Pancreas (tissue), 10 donors: ENCODE measurements around the gene KIF20A. TPM values are rescaled to one million over a fixed set of nuclear protein-coding genes. Genes with fewer than 3 reads are reported as not detected.
A peak's percentile ranks its signal among the peaks of the same experiment; 100 is the strongest.
"Not testable (repeated sequence)": the region's sequence is repeated elsewhere in the genome, so short reads cannot be mapped to it uniquely, and the experiment has no call there.

ENCODE experiments used
- ATAC-seq, 4 donors: fragments of 200-7000 bp; cut with Tn5 transposase; one replicate each; pipeline versions ENCODE4 v1.8.0 to v1.9.1; 2020; ENCODE audit warnings: mild to moderate bottlenecking in 4 of 4, moderate library complexity in 4 of 4
- DNase-seq, 6 donors: peaks; one replicate each; pipeline ENCODE4 v3.0.0-alpha.2; 2020
- FAIRE-seq: peaks from 2 replicates; lab custom pipeline; 2012; peaks lifted over from hg19 to GRCh38; lab: Jason Lieb, UNC
- H3K27ac ChIP-seq, 4 donors: fragments of 200-600 bp; sonication (generic); 1 replicate in 3 of 4; 2 replicates in 1 of 4; pipeline versions ENCODE4 v1.5.0 to v1.8.0; 2020
- H3K27me3 ChIP-seq, 4 donors: fragments of 200-600 bp; one replicate each; pipeline ENCODE4 v1.8.0; 2021
- H3K36me3 ChIP-seq, 3 donors: fragments of 200-600 bp; sonication (generic) in 1 of 3; one replicate each; pipeline versions ENCODE4 v1.5.0 to v1.8.0; 2020 to 2021
- H3K4me1 ChIP-seq, 3 donors: fragments of 200-600 bp; one replicate each; pipeline ENCODE4 v1.8.0; 2021
- H3K4me3 ChIP-seq, 4 donors: fragments of 200-600 bp; sonication (generic) in 2 of 4; one replicate each; pipeline versions ENCODE4 v1.5.0 to v1.8.0; 2020 to 2021
- H3K9me3 ChIP-seq, 4 donors: fragments of 200-600 bp; one replicate each; pipeline ENCODE4 v1.8.0; 2021
- WGBS, 2 donors: extraction: QIAGEN DNeasy Blood & Tissue Kit; methylation state at CpG; one replicate each; pipeline ENCODE4 v1.1.7; 2013; 5-methylcytosine and 5-hydroxymethylcytosine counted together
- intact Hi-C, 3 donors: fragments of 100-400 bp; cut with DNase I; formaldehyde crosslinking; loops; one replicate each; pipeline versions ENCODE4 v1.11.1 to v1.14.2; 2022
- polyA plus RNA-seq, 2 donors: library from polyadenylated mRNA; stranded (reverse); fragments of 200-250 nt; gene quantifications; one replicate each; pipeline ENCODE4 v1.2.3, GENCODE V29; 2013
- total RNA-seq, 6 donors: library from RNA; stranded (reverse); fragmentation: NEBNext Ultra II Directional in 4 of 6; extraction: Animal tissue kit (Norgen Biotek cat#: 25700) in 4 of 6; gene quantifications; one replicate each; pipeline versions ENCODE4 v1.2.1 to v1.2.4, GENCODE V29; 2021 to 2023
- TF ChIP-seq, protein P1 (sequence below), 4 donors: fragments of 200-600 bp; sonication (generic) in 3 of 4; IDR thresholded peaks; one replicate each; pipeline versions ENCODE4 v1.5.0 to v1.8.0; 2021; ENCODE audit warnings: antibody characterized with exemption in 4 of 4
- donor health status: healthy with polysubstance abuse.
- donor health status: DM: no; HTN: no; CAD: no; lungs with moderate emphysema.
- donor health status: DM: no; HTN: no; CAD: no.
- donor health status: control.
- donor health status: control.
- donor health status: Bipolar disorder and iron deficiency.
- donor health status: DM: yes; HTN: yes; CAD: no.
- donor health status: DM: no; HTN: no; CAD: no.
- donor health status: DM: no; HTN: no; CAD: no.
- donor health status: DM: yes; HTN: yes; CAD: no.

Gene KIF20A
- total and polyA plus RNA-seq, 8 donors: 0.05 to 1.0 (median 0.28) TPM; not detected in 1

DNA sequence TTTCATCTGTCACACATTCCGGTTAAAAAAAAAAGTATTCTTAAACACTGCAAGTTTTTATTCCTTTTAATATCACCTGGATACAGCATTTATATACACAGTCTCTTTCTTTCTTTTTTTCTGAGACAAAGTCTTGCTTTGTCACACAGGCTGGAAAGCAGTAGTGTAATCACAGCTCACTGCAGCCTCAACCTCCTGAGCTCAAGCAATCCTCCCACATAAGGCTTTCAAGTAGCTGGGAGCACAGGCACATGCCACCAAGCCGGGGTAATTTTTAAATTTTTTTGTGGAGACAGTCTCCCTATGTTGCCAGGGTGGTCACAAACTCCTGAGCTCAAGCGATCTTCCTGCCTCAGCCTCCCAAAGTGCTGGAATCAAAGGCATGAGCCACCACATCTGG lies 13.9 kb downstream of the KIF20A start:
- Histone ChIP-seq H3K27ac (no peak overlapping the region), H3K4me1 (no peaks in the 10 kb centered on the region), H3K4me3 (no peak overlapping the region), H3K27me3 (no peaks in the 10 kb centered on the region), H3K36me3 (peaks cover 0 to 42% (median 5%) of the 10 kb centered on the region in 3 donors), H3K9me3 (no peaks in the 10 kb centered on the region)
- TF ChIP-seq, protein P1, sequence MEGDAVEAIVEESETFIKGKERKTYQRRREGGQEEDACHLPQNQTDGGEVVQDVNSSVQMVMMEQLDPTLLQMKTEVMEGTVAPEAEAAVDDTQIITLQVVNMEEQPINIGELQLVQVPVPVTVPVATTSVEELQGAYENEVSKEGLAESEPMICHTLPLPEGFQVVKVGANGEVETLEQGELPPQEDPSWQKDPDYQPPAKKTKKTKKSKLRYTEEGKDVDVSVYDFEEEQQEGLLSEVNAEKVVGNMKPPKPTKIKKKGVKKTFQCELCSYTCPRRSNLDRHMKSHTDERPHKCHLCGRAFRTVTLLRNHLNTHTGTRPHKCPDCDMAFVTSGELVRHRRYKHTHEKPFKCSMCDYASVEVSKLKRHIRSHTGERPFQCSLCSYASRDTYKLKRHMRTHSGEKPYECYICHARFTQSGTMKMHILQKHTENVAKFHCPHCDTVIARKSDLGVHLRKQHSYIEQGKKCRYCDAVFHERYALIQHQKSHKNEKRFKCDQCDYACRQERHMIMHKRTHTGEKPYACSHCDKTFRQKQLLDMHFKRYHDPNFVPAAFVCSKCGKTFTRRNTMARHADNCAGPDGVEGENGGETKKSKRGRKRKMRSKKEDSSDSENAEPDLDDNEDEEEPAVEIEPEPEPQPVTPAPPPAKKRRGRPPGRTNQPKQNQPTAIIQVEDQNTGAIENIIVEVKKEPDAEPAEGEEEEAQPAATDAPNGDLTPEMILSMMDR (IDR thresholded peaks at IDR 0.05): no peak
- ATAC-seq (no peak), FAIRE-seq (no peak), DNase-seq (no peak)
- 92 to 95% methylated on average over 3 of the region's 3 CpGs for WGBS, 2 donors
- intact Hi-C loops: no loop called here

- H3K27me3 ChIP-seq, ATAC-seq, H3K4me3 ChIP-seq, DNase-seq, H3K27ac ChIP-seq, intact Hi-C loops, H3K9me3 ChIP-seq, FAIRE-seq, H3K4me1 ChIP-seq: not testable (repeated sequence)
- 88 to 90% methylated on average over 6 to 8 of the region's 8 CpGs for WGBS, 2 donors
- H3K36me3 ChIP-seq: peaks cover 0 to 32% (median 5%) of the 10 kb centered on the region in 3 donors
Observed at GRCh38 chr5:138193859-138194258, 14.9 kb downstream of the KIF20A start.

- FAIRE-seq (no peak), ATAC-seq (no peak), DNase-seq (no peak)
- 90 to 96% methylated on average over 3 of the region's 3 CpGs for WGBS, 2 donors
- H3K4me3 ChIP-seq: no peak overlapping the region
- TF ChIP-seq, protein P1 (IDR thresholded peaks at IDR 0.05): no peak
- H3K27ac ChIP-seq: no peak overlapping the region
- H3K36me3 ChIP-seq: peaks cover 0 to 5% (median 0%) of the 10 kb centered on the region in 3 donors
- no peaks in the 10 kb centered on the region for H3K9me3 ChIP-seq
- intact Hi-C loops: no loop called here
- peaks cover 0 to 12% (median 4%) of the 10 kb centered on the region in 3 donors for H3K4me1 ChIP-seq
- no peaks in the 10 kb centered on the region for H3K27me3 ChIP-seq
Observed at GRCh38 chr5:138210985-138211384, 32.1 kb downstream of the KIF20A start.

- peaks cover 0 to 12% (median 4%) of the 10 kb centered on the region in 3 donors for H3K4me1 ChIP-seq
- peak overlapping the region in 3 of 4 donors; percentile 31 to 59 (median 44) for H3K27ac ChIP-seq
- 0 to 1% methylated on average over 8 of the region's 8 CpGs for WGBS, 2 donors
- ATAC-seq: peak; percentile 21 to 62 (median 24)
- H3K9me3 ChIP-seq: no peaks in the 10 kb centered on the region
- DNase-seq: peak in 2 of 6 donors; percentile 19 to 58
- no peak for FAIRE-seq
- H3K27me3 ChIP-seq: no peaks in the 10 kb centered on the region
- TF ChIP-seq, protein P1 (IDR thresholded peaks at IDR 0.05): no peak
- no peaks in the 10 kb centered on the region for H3K36me3 ChIP-seq
- intact Hi-C loops: no loop called here
- H3K4me3 ChIP-seq: peak overlapping the region; percentile 83 to 98 (median 95)
Observed at GRCh38 chr5:138212828-138213160, 33.9 kb downstream of the KIF20A start.

GRCh38 chr5:138213161-138214029 lies 34.5 kb downstream of the KIF20A start, which contains the start of gene CDC23:
TSS of gene CDC23 (minus strand) at chr5:138213323. CDS start at chr5:138213312, 11 bp downstream.
- DNase-seq (peak; percentile 82 to 94 (median 90)), FAIRE-seq (peak; percentile 99), ATAC-seq (peak; percentile 99 to 100 (median 99))
- Histone ChIP-seq H3K27me3 (no peaks in the 10 kb centered on the region), H3K27ac (peak within 1 kb of the TSS in 3 of 4 donors; percentile 31 to 59 (median 44)), H3K36me3 (no peaks in the 10 kb centered on the region), H3K9me3 (no peaks in the 10 kb centered on the region), H3K4me1 (peaks cover 0 to 12% (median 4%) of the 10 kb centered on the region in 3 donors), H3K4me3 (peak within 1 kb of the TSS; percentile 83 to 98 (median 95))
- WGBS, 2 donors: 1 to 2% methylated on average over 32 of the region's 32 CpGs
- intact Hi-C loops: no loop called here
- TF ChIP-seq, protein P1 (IDR thresholded peaks at IDR 0.05): no peak
